ENCODE results near the gene HORMAD2. TPM values are rescaled to one million over a fixed set of nuclear protein-coding genes. Genes with fewer than 3 reads are reported as not detected.

Gene HORMAD2
- total RNA-seq, 1 donor from 2014 or later, result not detected

GRCh38 chr22:30046716-30047363 lies 33.4 kb upstream of the HORMAD2 start:
- DNase-seq (ENCODE audit: low spot score), result no peak
- H3K4me3 Mint-ChIP-seq (ENCODE audit: unreplicated experiment), result no peak overlapping the region
- H3K9me3 Mint-ChIP-seq (ENCODE audit: unreplicated experiment), result no peaks in the 10 kb centered on the region
- no peaks in the 10 kb centered on the region for H3K36me3 Mint-ChIP-seq (ENCODE audit: low read depth, unreplicated experiment)
- H3K27me3 Mint-ChIP-seq (ENCODE audit: unreplicated experiment), result peaks cover 2% of the 10 kb centered on the region
- TF ChIP-seq CTCF (IDR thresholded peaks at IDR 0.05; ENCODE audit: unreplicated experiment), result no peak
- H3K27ac Mint-ChIP-seq (ENCODE audit: unreplicated experiment), result no peak overlapping the region
- H3K4me1 Mint-ChIP-seq (ENCODE audit: unreplicated experiment), result peaks cover 5% of the 10 kb centered on the region

GRCh38 chr22:30047364-30047738 lies 32.9 kb upstream of the HORMAD2 start:
- Mint-ChIP-seq H3K4me3 (ENCODE audit: unreplicated experiment) (no peak overlapping the region), H3K27ac (ENCODE audit: unreplicated experiment) (no peak overlapping the region), H3K9me3 (ENCODE audit: unreplicated experiment) (no peaks in the 10 kb centered on the region), H3K4me1 (ENCODE audit: unreplicated experiment) (peaks cover 5% of the 10 kb centered on the region), H3K36me3 (ENCODE audit: low read depth, unreplicated experiment) (no peaks in the 10 kb centered on the region), H3K27me3 (ENCODE audit: unreplicated experiment) (peaks cover 2% of the 10 kb centered on the region)
- no peak for DNase-seq (ENCODE audit: low spot score)
- no peak for TF ChIP-seq CTCF (IDR thresholded peaks at IDR 0.05; ENCODE audit: unreplicated experiment)

GRCh38 chr22:30048681-30049080 lies 31.6 kb upstream of the HORMAD2 start:
- DNase-seq (ENCODE audit: low spot score), result no peak
- Mint-ChIP-seq H3K4me1 (ENCODE audit: unreplicated experiment) (peaks cover 3% of the 10 kb centered on the region), H3K27me3 (ENCODE audit: unreplicated experiment) (peaks cover 2% of the 10 kb centered on the region), H3K36me3 (ENCODE audit: low read depth, unreplicated experiment) (no peaks in the 10 kb centered on the region), H3K9me3 (ENCODE audit: unreplicated experiment) (no peaks in the 10 kb centered on the region), H3K27ac (ENCODE audit: unreplicated experiment) (no peak overlapping the region), H3K4me3 (ENCODE audit: unreplicated experiment) (no peak overlapping the region)
- no peak for TF ChIP-seq CTCF (IDR thresholded peaks at IDR 0.05; ENCODE audit: unreplicated experiment)

- H3K9me3 Mint-ChIP-seq (ENCODE audit: unreplicated experiment), result peaks cover under 1% of the 10 kb centered on the region
- TF ChIP-seq CTCF (IDR thresholded peaks at IDR 0.05; ENCODE audit: unreplicated experiment), result no peak
- peaks cover 4% of the 10 kb centered on the region for H3K36me3 Mint-ChIP-seq (ENCODE audit: low read depth, unreplicated experiment)
- H3K27ac Mint-ChIP-seq (ENCODE audit: unreplicated experiment), result no peak overlapping the region
- DNase-seq (ENCODE audit: low spot score), result no peak
- H3K4me1 Mint-ChIP-seq (ENCODE audit: unreplicated experiment), result no peaks in the 10 kb centered on the region
- H3K27me3 Mint-ChIP-seq (ENCODE audit: unreplicated experiment), result no peaks in the 10 kb centered on the region
- H3K4me3 Mint-ChIP-seq (ENCODE audit: unreplicated experiment), result no peak overlapping the region
These were observed 26.0 kb upstream of the HORMAD2 start for GRCh38 chr22:30054067-30054763.

- Mint-ChIP-seq H3K27ac (ENCODE audit: unreplicated experiment) (no peak overlapping the region), H3K4me3 (ENCODE audit: unreplicated experiment) (no peak overlapping the region), H3K27me3 (ENCODE audit: unreplicated experiment) (no peaks in the 10 kb centered on the region), H3K4me1 (ENCODE audit: unreplicated experiment) (no peaks in the 10 kb centered on the region), H3K36me3 (ENCODE audit: low read depth, unreplicated experiment) (peaks cover 7% of the 10 kb centered on the region), H3K9me3 (ENCODE audit: unreplicated experiment) (peaks cover 4% of the 10 kb centered on the region)
- TF ChIP-seq CTCF (IDR thresholded peaks at IDR 0.05; ENCODE audit: unreplicated experiment), result no peak
- no peak for DNase-seq (ENCODE audit: low spot score)
These were observed 25.5 kb upstream of the HORMAD2 start for GRCh38 chr22:30054764-30055069.

All from endothelial cell (in vitro differentiated cells).